Measurements from ENCODE around the gene LACRT. TPM values are rescaled to one million over a fixed set of nuclear protein-coding genes. Genes with fewer than 3 reads are reported as not detected.
"Not testable (repeated sequence)": the region's sequence is repeated elsewhere in the genome, so short reads cannot be mapped to it uniquely, and the experiment has no call there.

Gene LACRT
- total RNA-seq, 1 donor from 2014 or later = not detected

DNA sequence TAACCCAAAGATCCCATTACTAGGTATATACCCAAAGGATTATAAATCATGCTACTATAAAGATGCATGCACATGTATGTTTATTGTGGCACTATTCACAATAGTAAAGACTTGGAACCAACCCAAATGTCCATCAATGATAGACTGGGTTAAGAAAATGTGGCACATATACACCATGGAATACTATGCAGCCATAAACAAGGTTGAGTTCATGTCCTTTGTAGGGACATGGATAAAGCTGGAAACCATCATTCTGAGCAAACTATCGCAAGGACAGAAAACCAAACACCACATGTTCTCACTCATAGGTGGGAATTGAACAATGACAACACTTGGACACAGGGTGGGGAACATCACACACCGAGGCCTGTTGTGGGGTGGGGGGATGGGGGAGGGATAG, 4.4 kb upstream of the LACRT start:
- not testable (repeated sequence) for DNase-seq (ENCODE audit: low spot score)

GRCh38 chr12:54631988-54632728, 2.5 kb downstream of the LACRT start:
- DNase-seq (ENCODE audit: low spot score) = no peak

DNA sequence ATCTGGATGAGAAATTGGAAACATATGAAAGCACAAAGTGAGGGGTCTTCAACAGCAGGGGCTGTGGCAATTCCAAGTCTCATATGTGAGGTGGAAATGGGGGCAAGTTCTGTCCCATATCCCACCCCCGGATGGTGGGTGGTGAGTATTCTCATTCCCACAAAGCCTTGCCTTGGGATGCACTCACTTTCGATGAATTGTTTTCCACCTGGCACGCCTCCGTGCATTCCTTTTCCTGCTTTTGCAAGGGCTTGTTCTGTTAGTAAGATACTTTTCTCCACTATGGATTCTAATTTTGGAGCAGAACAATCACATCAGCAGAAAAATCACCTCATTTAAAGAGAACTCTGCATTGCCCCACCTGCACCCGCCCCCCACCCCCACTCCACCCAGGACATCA, 3.1 kb downstream of the LACRT start:
- DNase-seq (ENCODE audit: low spot score) = no peak

GRCh38 chr12:54629925-54630324, 4.8 kb downstream of the LACRT start:
- no peak for DNase-seq (ENCODE audit: low spot score)

DNA sequence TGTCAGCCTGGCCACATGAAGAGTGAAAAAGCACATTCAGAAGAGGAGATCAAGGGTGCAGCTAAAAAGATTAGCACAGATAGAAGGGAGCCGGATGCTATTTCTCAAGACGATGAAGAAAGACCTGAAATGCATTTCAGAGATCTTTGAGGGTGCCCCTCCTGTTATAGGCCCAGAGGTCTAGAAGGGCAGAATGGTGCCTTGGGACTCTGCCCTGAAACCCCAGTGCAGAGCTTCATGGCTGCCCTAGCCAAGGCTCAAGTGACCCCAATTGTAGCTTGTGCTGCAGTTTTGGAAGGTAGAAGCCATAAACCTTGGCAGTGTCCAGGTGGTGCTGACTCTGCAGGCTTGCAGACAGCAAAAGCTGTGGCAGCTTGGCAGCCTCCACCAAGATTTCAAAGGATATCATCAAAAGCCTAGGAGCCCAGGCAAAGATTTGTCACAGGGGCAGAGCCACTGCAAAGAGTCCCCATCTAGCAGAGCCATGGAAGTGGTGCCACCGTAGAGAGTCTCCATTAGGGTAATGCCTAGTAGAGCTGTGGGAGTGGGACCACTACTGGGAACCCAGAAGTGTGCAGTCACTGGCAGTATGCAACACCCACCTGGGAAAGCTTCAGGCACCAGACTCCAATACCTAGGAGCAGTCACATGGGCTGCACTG, 6.4 kb downstream of the LACRT start:
- no peak for DNase-seq (ENCODE audit: low spot score)

- no peak for DNase-seq (ENCODE audit: low spot score)
Measured at GRCh38 chr12:54627304-54627703, 7.4 kb downstream of the LACRT start.

- DNase-seq (ENCODE audit: low spot score) = no peak
Measured at GRCh38 chr12:54625598-54625997, 9.1 kb downstream of the LACRT start.

DNA sequence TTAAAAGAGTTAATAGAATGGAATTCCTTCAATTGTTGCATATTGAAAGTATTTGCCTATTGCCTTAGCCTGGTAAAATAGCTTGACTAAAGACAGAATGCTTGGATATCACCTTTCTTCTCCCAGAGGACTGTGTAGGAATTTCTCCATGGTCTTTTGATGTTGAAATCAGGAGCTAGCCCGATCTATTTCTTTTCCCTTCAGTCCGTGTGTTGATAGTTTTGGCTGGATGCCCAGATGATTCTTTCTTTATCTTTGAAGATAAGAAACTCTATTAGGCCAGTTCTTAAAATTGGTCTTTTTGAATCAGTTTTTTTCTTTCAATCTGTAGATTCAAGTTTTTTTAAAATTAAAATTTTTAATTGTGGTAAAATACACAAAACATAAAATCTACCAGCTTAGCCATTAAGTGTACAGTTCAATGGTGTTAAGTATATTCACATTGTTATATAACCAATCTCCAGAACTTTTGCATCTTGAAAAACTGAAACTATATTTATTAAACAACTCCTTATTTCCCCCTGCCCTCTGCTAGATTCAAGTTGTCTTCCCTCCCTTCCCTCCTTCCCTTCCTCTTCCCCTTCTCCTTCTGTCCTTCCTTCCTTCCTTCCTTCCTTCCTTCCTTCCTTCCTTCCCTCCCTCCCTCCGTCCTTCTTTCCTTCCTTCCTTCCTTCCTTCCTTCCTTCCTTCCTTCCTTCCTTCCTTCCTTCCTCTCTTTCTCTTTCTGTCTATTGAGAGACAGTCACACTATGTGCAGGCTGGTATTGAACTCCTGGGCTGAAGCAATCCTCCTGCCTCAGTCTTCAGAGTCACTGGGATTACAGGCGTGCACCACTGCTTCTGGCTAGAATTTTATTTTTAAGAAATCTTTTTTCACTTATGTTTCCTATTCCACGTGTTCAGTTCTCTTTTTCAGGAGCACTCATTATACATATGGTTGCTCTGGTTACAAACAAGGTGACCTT, 10.1 kb downstream of the LACRT start:
- DNase-seq (ENCODE audit: low spot score) = no peak

DNA sequence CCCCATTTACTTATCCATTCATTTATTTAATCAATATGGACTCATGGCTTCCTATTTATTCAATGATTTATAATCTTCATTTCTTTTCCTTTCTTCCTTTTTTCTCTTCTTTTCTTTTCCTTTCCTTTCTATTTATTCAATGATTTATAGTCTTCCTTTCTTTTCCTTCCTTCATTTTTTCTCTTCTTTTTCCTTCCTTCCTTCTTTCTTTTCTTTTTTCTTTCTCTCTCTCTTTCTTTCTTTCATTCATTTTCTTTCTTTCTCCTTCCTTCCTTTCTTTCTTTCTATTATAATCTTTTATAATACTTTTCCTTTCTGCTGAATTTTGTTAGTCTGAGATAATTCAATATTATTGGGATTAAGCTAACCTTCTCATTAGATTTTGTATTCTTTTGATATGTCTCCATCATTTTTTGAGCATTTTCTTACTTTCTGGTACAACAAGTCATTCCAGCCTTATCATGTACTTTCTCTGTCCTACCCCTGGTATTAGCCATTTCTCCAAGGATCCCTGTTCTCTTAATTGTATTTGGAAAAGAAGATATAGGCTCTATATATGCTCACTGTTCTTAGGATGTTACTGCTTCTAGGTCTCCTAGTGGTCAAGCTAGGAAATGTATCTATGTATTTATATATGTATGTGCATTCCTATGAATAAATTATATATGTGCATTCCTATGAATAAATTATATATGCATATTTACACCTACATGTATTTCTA, 12.1 kb downstream of the LACRT start:
- no peak for DNase-seq (ENCODE audit: low spot score)

DNA sequence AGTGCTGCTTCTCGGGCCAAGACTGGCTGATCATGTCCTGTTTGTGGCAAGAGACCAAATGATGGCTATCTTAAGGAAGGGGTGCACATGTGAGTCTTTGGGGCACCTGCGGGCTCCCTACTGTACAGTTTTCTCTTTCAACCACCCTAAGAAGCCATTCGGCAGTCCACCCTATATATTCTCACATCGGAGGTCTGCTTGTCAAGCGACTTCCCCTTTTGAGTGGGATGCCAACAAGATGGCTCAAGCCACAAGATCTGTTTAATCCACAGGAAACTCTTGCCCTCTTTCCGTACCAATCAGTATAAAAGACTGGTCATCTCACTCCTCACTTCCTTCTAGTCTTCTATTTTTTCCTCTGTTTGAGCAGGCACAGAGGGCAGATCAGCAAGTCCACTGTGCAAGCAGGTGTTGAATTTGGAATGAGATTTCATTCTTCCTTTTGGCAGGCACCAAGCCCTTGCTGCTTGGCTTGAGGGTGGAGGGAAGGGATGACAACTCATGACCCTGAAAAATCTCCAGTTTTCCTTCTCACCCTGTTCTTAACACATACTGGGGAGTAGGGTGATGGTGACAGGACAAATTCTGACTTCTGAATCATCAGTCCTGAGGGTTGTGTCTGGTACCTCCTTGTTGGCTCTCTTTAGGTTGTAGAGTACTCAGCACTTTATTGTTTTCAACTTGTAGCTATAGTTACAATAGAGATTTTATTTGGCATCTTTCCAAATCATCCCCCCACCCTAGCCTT, 17.6 kb downstream of the LACRT start:
- DNase-seq (ENCODE audit: low spot score) = no peak

- DNase-seq (ENCODE audit: low spot score) = no peak
Measured at GRCh38 chr12:54612225-54612750, 22.4 kb downstream of the LACRT start.

DNA sequence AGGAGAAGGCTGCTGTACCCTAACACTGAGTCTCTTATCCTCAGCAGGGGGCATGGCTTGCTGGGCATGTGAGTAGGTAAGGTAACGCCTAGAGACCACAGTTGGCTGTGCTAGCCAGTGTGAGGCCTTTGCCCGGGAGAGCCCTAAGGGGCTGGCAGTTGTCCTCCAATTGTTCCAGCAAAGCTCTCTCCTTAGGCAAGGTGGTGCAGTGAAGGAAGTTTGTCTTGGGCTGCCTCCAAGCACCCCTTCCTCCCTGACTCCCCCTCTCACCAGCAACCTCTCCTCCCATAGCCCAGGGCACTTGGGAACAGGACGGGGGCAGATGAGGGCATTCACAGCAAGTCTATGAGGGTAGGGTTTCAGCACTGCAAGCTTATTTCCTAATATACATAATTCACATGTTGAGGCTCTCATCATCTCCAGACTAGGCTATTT, 23.0 kb downstream of the LACRT start:
- no peak for DNase-seq (ENCODE audit: low spot score)

GRCh38 chr12:54608769-54609168, 25.9 kb downstream of the LACRT start:
- DNase-seq (ENCODE audit: low spot score) = no peak

DNA sequence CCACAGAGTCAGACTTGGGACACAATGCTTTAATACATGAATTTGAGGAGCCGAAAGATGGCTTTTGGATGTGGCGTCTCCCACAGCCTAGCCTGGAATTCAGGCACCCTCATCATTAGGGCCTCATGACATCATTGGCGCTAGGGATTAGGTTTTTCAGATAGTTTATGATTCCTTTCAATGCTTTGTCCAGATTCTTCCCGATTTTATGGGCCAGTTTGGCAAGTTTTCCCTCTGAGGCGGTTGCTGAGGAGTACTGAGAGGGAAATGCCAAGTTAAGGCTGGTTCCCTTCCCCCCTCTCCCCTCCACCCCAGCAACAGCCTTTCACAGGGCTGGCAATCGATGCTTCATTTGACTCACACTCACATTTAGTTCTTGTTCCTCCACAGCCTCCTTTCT, 26.5 kb downstream of the LACRT start:
- DNase-seq (ENCODE audit: low spot score) = no peak

- DNase-seq (ENCODE audit: low spot score) = no peak
Measured at GRCh38 chr12:54606556-54606955, 28.1 kb downstream of the LACRT start.

GRCh38 chr12:54605138-54605970, 29.3 kb downstream of the LACRT start:
- no peak for DNase-seq (ENCODE audit: low spot score)

GRCh38 chr12:54604436-54604835, 30.3 kb downstream of the LACRT start:
- no peak for DNase-seq (ENCODE audit: low spot score)

DNA sequence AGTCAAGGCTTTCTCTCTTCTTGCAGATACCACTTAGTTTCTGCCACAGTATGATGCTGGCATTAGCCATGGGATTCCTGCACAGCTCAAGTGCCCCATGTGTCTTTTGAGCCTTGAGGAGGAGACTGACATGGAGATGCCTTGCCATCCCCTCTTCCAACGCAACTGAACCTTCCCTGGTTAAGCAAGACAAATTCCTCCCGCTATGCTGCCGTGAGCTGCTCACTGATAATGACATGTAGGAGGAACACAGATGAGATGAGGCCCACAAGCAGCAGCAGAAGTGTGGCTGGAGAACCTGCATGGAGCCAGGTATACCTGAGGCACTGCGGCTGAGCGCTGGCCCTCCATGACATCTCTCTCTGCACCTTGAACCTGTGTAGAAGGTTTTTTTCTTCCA, 30.8 kb downstream of the LACRT start:
- DNase-seq (ENCODE audit: low spot score) = no peak

GRCh38 chr12:54603173-54603814, 31.4 kb downstream of the LACRT start:
- peak; percentile 63 for DNase-seq (ENCODE audit: low spot score)
